Neural crest cell (in vitro differentiated cells): ENCODE data around the gene KLF6. TPM values are rescaled to one million over a fixed set of nuclear protein-coding genes. Genes with fewer than 3 reads are reported as not detected.

Experiments
- DNase-seq: peaks from one replicate; pipeline ENCODE4 v3.0.0; 2021; ENCODE audit warnings: low read depth, mixed read lengths, low spot score
- H3K27ac Mint-ChIP-seq: one replicate; pipeline ENCODE4 v1.8.0; 2021; ENCODE audit warnings: mild to moderate bottlenecking, mixed read lengths; ENCODE audit not compliant: unreplicated experiment
- H3K27me3 Mint-ChIP-seq: 2 replicates; pipeline ENCODE4 v1.8.0; 2021; ENCODE audit warnings: low read depth, mild to moderate bottlenecking, mixed read lengths
- H3K36me3 Mint-ChIP-seq: 2 replicates; pipeline ENCODE4 v1.8.0; 2021; ENCODE audit warnings: low read depth, mild to moderate bottlenecking, mixed read lengths
- H3K4me1 Mint-ChIP-seq: 2 replicates; pipeline ENCODE4 v1.8.0; 2021; ENCODE audit warnings: mixed read lengths
- H3K4me3 Mint-ChIP-seq: one replicate; pipeline ENCODE4 v1.8.0; 2021; ENCODE audit warnings: mild to moderate bottlenecking, mixed read lengths
- H3K9me3 Mint-ChIP-seq: 2 replicates; pipeline ENCODE4 v1.8.0; 2021; ENCODE audit warnings: mixed read lengths
- CTCF ChIP-seq: fragments of 200-600 bp; sonication (generic); conservative IDR thresholded peaks from 2 replicates; pipeline ENCODE4 v1.5.0; 2021; ENCODE audit warnings: antibody characterized with exemption, mild to moderate bottlenecking
- total RNA-seq: library from RNA; stranded (reverse); gene quantifications from 2 replicates; pipeline ENCODE4 v1.2.1, GENCODE V29; 2021

Gene KLF6
- total RNA-seq, 1 donor from 2014 or later = 38.6 TPM

DNA sequence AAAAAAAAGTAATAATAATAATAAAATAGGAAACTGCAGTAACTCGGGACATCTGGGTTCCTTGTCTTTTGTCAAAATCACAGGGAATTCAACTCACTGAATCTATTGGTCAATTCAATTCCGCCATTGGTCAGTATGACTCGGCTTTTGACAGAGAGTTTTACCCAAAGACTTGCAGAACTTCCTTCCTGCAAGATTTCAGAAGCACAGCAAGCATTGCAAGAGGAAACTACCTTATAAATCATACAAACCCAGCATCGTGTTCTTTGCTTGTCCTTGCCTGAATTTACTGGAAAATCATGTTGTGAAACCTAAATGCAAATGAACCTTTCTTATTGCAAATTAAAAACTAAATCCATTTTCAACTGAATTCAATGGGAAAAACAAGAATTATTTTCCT lies 15.5 kb downstream of the KLF6 start:
- H3K27ac Mint-ChIP-seq = no peak overlapping the region
- no peak overlapping the region for H3K4me3 Mint-ChIP-seq
- H3K9me3 Mint-ChIP-seq = no peaks in the 10 kb centered on the region

DNA sequence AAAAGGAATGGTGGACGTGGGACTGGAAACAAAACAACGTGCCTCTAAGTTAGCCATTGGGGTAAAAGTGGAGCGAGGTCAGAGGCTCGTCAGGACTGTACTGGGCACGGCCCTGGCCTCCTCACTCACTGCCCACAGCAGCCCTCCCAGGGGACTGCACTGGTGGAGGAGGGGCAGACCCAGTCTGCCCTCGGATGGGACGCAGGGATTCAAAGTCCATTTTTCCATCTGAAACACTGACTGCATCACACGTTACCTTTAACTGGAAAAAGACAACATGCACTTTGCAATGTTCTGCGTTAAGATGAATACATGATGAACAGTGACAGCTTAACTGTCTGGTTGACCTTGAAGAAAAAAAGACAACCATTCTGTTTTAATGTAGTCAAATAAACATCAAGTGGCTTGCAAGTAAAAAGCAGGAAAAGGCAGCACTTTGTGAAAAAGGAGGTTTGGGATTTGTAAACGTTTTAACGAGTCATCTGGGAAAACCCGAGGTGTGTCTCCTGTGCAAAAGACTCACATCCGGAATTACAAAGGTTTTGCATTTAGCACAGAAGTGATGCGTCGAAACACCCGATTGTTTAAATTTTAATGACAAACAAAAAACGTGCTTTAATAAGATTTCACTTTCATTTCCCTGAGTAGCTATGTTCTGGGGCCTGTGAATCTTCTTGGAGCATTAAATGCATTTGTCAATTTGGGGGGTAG lies 18.8 kb downstream of the KLF6 start:
- no peaks in the 10 kb centered on the region for H3K9me3 Mint-ChIP-seq
- peaks cover 25% of the 10 kb centered on the region for H3K4me1 Mint-ChIP-seq
- no peak for TF ChIP-seq CTCF
- DNase-seq = no peak
- H3K27me3 Mint-ChIP-seq = no peaks in the 10 kb centered on the region
- no peak overlapping the region for H3K4me3 Mint-ChIP-seq
- no peaks in the 10 kb centered on the region for H3K36me3 Mint-ChIP-seq
- H3K27ac Mint-ChIP-seq = no peak overlapping the region

More for the DNA sequence above, 15.5 kb downstream of the KLF6 start:
- H3K27me3 Mint-ChIP-seq = no peaks in the 10 kb centered on the region
- DNase-seq = no peak
- TF ChIP-seq CTCF = no peak
- H3K36me3 Mint-ChIP-seq = peaks cover 2% of the 10 kb centered on the region
- peaks cover 5% of the 10 kb centered on the region for H3K4me1 Mint-ChIP-seq

- Mint-ChIP-seq H3K27ac (no peak overlapping the region), H3K4me3 (no peak overlapping the region), H3K27me3 (no peaks in the 10 kb centered on the region), H3K36me3 (no peaks in the 10 kb centered on the region), H3K4me1 (peaks cover 29% of the 10 kb centered on the region), H3K9me3 (no peaks in the 10 kb centered on the region)
- DNase-seq = no peak
- TF ChIP-seq CTCF = no peak
Observed at GRCh38 chr10:3765146-3765545, 19.9 kb downstream of the KLF6 start.

- H3K4me1 Mint-ChIP-seq = peaks cover 29% of the 10 kb centered on the region
- TF ChIP-seq CTCF = no peak
- H3K4me3 Mint-ChIP-seq = no peak overlapping the region
- H3K36me3 Mint-ChIP-seq = no peaks in the 10 kb centered on the region
- no peak overlapping the region for H3K27ac Mint-ChIP-seq
- no peaks in the 10 kb centered on the region for H3K9me3 Mint-ChIP-seq
- no peaks in the 10 kb centered on the region for H3K27me3 Mint-ChIP-seq
- DNase-seq = no peak
Observed at GRCh38 chr10:3764626-3765112, 20.3 kb downstream of the KLF6 start.

DNA sequence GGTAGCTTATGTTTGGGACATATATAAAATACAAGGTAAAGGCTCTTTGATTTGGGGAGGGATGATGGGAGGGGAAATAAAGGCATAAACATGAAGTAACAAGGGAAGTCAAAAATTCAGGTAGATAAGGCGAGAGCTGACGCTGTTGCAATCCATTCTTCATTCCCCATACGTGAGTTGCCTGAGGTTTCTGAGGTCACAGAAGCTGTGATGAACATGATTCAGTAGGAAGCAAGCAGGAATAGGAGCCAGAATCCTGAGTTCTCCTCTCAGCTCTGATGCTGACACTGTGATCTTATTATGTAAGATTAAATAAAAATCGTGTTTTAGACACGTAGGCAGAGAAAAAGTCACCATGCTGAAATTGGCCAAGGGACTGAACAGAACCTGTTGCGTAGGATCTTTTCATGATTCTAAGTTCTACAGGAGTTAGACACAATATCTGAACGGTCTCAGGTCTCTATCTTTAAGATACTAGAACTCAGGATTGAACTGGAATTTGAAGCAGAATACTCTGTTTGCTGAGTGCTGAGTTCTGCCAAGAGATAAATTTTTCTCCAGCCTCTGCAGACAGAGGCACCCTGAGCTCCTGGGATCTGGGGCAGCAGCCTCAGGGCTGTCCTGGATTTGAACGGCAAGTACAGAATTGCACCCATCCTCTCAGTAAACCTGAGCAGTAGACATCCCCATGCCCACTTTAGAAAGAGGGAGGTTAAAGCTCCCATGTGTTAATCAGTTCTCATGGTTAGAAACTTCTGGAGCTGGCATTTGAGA lies 21.0 kb downstream of the KLF6 start:
- Mint-ChIP-seq H3K4me3 (no peak overlapping the region), H3K36me3 (no peaks in the 10 kb centered on the region), H3K4me1 (peaks cover 29% of the 10 kb centered on the region), H3K27ac (peak overlapping the region; percentile 27), H3K9me3 (no peaks in the 10 kb centered on the region), H3K27me3 (no peaks in the 10 kb centered on the region)
- no peak for DNase-seq
- no peak for TF ChIP-seq CTCF
